Natural killer cell treated with Interleukin-12 subunit alpha and Interleukin-12 subunit beta and Interleukin-15 and Interleukin-18, amount 100 ng/mL, for 72 hours (primary cell): ENCODE measurements around the gene TMEM202. TPM values are rescaled to one million over a fixed set of nuclear protein-coding genes. Genes with fewer than 3 reads are reported as not detected.
A peak's percentile ranks its signal among the peaks of the same experiment; 100 is the strongest.

Experiments
- ATAC-seq, 2 donors: fragments of 150-1000 bp; cut with Tn5 transposase in 1 of 2; sonication (Bioruptor Pico), chemical (Tn5 transposase) in 1 of 2; 2 replicates each; pipeline ENCODE4 v1.10.0; 2021
- DNase-seq: peaks from one replicate; pipeline ENCODE4 v3.0.0; 2022; ENCODE audit warnings: low spot score
- H3K27ac Mint-ChIP-seq, 2 donors: 1 replicate in 1 of 2; 2 replicates in 1 of 2; pipeline ENCODE4 v1.8.0; 2022; ENCODE audit warnings: mixed read lengths in 2 of 2, mild to moderate bottlenecking in 1 of 2, moderate library complexity in 1 of 2
- H3K27me3 Mint-ChIP-seq, 2 donors: 1 replicate in 1 of 2; 2 replicates in 1 of 2; pipeline ENCODE4 v1.8.0; 2022; ENCODE audit warnings: mixed read lengths in 2 of 2
- H3K36me3 Mint-ChIP-seq: one replicate; pipeline ENCODE4 v1.8.0; 2022; ENCODE audit warnings: mixed read lengths
- H3K4me1 Mint-ChIP-seq, 2 donors: 1 replicate in 1 of 2; 2 replicates in 1 of 2; pipeline ENCODE4 v1.8.0; 2022; ENCODE audit warnings: low read depth in 2 of 2, mixed read lengths in 2 of 2, mild to moderate bottlenecking in 1 of 2
- H3K4me3 Mint-ChIP-seq: one replicate; pipeline ENCODE4 v1.8.0; 2022; ENCODE audit warnings: mixed read lengths
- H3K9me3 Mint-ChIP-seq: 2 replicates; pipeline ENCODE4 v1.8.0; 2022; ENCODE audit warnings: mixed read lengths
- total RNA-seq, 2 donors: library from RNA; stranded (reverse); gene quantifications; one replicate each; pipeline ENCODE4 v1.2.3, GENCODE V29; 2022

Gene TMEM202
- not detected for total RNA-seq

- Mint-ChIP-seq H3K4me3 (no peak within 1 kb of the TSS), H3K27ac (no peak within 1 kb of the TSS), H3K9me3 (no peaks in the 10 kb centered on the region), H3K27me3 (peaks cover 9 to 12% of the 10 kb centered on the region in 2 donors), H3K4me1 (no peaks in the 10 kb centered on the region), H3K36me3 (no peaks in the 10 kb centered on the region)
- DNase-seq: no peak
- ATAC-seq: no peak
These were observed at the start of gene TMEM202 for GRCh38 chr15:72397796-72398588. TMEM202 (plus strand) TSS chr15:72398305; CDS start chr15:72398327, 22 bp downstream.

DNA sequence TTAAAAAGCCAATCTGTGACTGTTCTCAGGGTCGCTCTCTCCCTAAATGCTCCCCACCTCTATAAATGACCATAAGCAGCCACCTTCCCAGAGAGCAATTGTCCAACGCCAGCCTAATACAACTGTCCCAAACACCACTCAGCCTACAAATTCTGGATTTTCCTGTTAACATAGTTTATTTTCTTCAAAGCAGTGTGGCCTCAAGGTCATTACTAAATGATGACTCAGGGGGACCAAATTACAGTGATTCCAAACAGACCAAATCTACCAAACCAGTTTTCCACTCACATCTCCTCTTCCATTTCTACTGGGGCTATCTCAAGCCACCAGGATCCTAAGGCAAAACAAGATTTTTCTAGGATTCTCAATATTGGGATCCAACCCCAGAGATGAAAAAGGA is 44.8 kb upstream of the TMEM202 start:
- H3K9me3 Mint-ChIP-seq: no peaks in the 10 kb centered on the region
- H3K4me1 Mint-ChIP-seq: peaks cover 9 to 12% of the 10 kb centered on the region in 2 donors
- no peaks in the 10 kb centered on the region for H3K27me3 Mint-ChIP-seq
- H3K27ac Mint-ChIP-seq: peak overlapping the region in 1 of 2 donors; percentile 18
- H3K4me3 Mint-ChIP-seq: no peak overlapping the region
- no peak for ATAC-seq
- DNase-seq: no peak
- H3K36me3 Mint-ChIP-seq: peaks cover 15% of the 10 kb centered on the region

DNA sequence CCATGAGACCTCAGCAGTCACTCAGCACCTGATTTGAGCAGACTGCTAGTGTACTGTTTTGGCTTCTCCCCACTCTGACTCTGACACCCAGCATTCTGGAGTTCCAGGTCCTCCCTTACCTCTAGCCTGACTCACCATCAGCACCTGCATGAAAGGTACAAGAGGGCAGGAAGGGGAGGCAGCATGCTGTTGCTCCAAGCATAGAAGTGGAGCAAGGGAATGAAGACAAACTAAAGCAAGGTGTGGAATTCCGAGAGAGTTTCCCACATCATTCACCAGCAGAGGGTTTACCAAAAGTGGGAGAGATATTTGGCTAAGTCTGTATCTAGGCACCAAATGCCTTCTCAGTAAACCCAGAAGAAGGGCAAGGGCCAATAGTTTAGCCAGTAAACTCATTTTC is 43.6 kb upstream of the TMEM202 start:
- peaks cover 6% of the 10 kb centered on the region for H3K36me3 Mint-ChIP-seq
- no peaks in the 10 kb centered on the region for H3K9me3 Mint-ChIP-seq
- H3K4me3 Mint-ChIP-seq: no peak overlapping the region
- ATAC-seq (no peak), DNase-seq (no peak)
- peaks cover 19 to 22% of the 10 kb centered on the region in 2 donors for H3K4me1 Mint-ChIP-seq
- no peak overlapping the region for H3K27ac Mint-ChIP-seq
- no peaks in the 10 kb centered on the region for H3K27me3 Mint-ChIP-seq

DNA sequence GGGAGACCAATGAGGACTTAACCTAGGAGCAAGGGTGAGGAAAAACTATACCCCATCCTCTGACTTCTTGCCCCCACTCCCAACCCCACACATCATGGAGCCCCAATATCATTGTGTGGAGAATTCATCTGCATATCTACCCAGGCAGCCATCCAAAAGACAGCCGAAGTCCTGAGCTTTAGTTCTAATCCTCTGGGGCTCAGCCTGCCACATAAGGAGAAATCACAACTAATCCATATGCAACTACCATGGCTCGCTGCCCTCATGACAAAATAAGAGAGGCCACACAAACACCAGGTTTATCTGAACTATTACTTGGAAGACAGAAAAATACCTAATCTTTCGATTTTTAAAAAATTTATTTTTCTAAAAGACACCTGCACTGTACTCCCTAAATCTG is 40.0 kb upstream of the TMEM202 start:
- Mint-ChIP-seq H3K9me3 (no peaks in the 10 kb centered on the region), H3K36me3 (peaks cover 4% of the 10 kb centered on the region), H3K4me3 (no peak overlapping the region), H3K4me1 (peaks cover 19 to 22% of the 10 kb centered on the region in 2 donors), H3K27ac (peak overlapping the region; percentile 14 to 50), H3K27me3 (no peaks in the 10 kb centered on the region)
- DNase-seq (no peak), ATAC-seq (no peak)

DNA sequence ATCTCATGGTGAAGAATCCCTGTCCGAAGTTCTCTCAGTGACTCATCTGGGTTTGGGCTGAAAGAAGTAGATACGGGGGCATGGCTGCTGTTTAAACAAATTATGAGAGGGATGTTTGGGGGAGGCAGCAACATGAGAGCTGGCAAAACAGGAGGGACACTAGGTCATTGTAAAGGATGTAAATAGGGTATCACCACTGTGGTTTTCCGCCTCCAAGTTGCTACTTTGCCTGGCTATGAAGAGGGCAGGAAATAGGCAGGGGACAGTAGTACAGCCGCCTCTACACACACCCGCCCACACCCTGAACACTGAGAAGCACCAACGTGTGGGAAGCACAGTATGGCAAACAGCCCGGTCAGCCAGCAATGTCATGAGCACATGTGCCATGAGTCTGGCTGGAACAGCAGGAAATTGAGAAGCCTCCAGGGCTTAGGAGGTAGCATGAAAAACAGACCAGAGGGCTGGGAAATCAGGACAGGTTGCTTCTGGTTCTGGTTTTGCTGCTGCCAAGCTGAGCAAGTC is 39.4 kb upstream of the TMEM202 start:
- peak overlapping the region; percentile 33 for H3K4me3 Mint-ChIP-seq
- no peaks in the 10 kb centered on the region for H3K27me3 Mint-ChIP-seq
- H3K4me1 Mint-ChIP-seq: peaks cover 19 to 22% of the 10 kb centered on the region in 2 donors
- ATAC-seq (peak; percentile 94 to 96), DNase-seq (peak; percentile 82)
- H3K36me3 Mint-ChIP-seq: no peaks in the 10 kb centered on the region
- H3K9me3 Mint-ChIP-seq: no peaks in the 10 kb centered on the region
- peak overlapping the region; percentile 14 to 50 for H3K27ac Mint-ChIP-seq

DNA sequence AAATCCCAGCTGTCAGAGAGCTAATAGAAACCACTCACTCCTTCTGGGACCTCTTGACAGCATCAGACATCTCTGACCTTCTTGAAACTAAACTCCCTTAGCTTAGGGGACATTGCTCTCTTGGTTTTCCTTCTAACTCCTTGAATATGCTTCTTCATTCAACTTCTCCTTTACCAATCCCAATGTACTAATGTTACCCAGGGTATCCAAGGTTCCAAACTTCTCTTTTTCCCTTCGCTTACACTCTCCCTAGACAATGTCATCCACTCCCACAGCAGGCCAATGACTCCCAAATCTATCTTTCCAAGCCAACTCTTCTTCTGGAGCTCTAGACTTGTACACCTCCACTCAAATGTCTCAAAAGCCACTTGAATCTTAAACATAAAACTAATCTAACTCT is 36.9 kb upstream of the TMEM202 start:
- Mint-ChIP-seq H3K27me3 (no peaks in the 10 kb centered on the region), H3K4me1 (peaks cover 28 to 31% of the 10 kb centered on the region in 2 donors), H3K36me3 (peaks cover 7% of the 10 kb centered on the region), H3K27ac (no peak overlapping the region), H3K9me3 (no peaks in the 10 kb centered on the region), H3K4me3 (no peak overlapping the region)
- DNase-seq: no peak
- no peak for ATAC-seq

DNA sequence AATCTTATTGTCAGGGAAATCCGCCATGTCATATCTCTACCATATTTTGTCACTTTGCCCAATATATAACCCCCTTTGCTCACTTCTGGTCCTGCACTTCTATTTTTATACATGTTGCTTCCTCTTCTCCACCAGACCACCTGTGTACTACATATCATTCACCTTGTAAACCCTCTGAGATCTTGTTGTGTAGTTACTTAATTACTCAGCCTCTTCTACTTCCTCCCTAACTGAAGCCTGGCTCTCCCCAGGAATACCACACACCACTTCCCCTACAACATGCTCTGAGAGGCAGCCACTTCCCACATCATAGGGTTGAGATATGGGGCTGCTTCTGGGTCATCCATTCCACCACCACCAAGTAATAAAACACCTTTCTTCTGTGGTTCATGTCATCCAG is 32.3 kb upstream of the TMEM202 start:
- H3K27me3 Mint-ChIP-seq: no peaks in the 10 kb centered on the region
- peaks cover 28 to 33% of the 10 kb centered on the region in 2 donors for H3K4me1 Mint-ChIP-seq
- DNase-seq (no peak), ATAC-seq (peak; percentile 92 to 95)
- peak overlapping the region; percentile 71 for H3K4me3 Mint-ChIP-seq
- H3K36me3 Mint-ChIP-seq: peaks cover 17% of the 10 kb centered on the region
- peak overlapping the region; percentile 41 to 68 for H3K27ac Mint-ChIP-seq
- no peaks in the 10 kb centered on the region for H3K9me3 Mint-ChIP-seq

- Mint-ChIP-seq H3K4me3 (no peak overlapping the region), H3K4me1 (peaks cover 28 to 42% of the 10 kb centered on the region in 2 donors), H3K9me3 (no peaks in the 10 kb centered on the region), H3K27ac (no peak overlapping the region), H3K36me3 (peaks cover 17% of the 10 kb centered on the region), H3K27me3 (no peaks in the 10 kb centered on the region)
- DNase-seq (no peak), ATAC-seq (no peak)
These were observed 29.8 kb upstream of the TMEM202 start for GRCh38 chr15:72368325-72368724.

GRCh38 chr15:72368899-72369298 is 29.2 kb upstream of the TMEM202 start:
- Mint-ChIP-seq H3K9me3 (no peaks in the 10 kb centered on the region), H3K4me3 (no peak overlapping the region), H3K36me3 (peaks cover 17% of the 10 kb centered on the region), H3K4me1 (peaks cover 33 to 47% of the 10 kb centered on the region in 2 donors), H3K27me3 (no peaks in the 10 kb centered on the region), H3K27ac (no peak overlapping the region)
- ATAC-seq (no peak), DNase-seq (no peak)

DNA sequence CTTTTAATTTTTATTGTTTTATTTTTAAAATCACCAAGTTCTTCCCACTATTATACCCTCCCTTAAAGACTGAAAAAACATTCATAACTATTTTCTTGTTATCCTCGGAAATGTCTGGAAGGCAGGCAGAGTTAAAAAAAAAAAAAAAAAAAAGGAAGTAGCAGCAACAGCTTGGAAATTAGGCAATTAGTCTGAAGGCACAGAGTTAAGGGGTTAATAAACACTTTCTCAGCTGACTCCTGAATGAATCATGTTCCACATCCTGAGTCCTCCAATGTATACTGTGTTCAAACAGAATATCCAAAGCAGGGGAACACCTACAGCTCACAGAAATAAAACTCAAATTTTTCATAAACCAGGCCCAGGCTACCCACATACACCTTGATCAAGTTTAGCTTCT is 28.1 kb upstream of the TMEM202 start:
- H3K9me3 Mint-ChIP-seq: no peaks in the 10 kb centered on the region
- DNase-seq (no peak), ATAC-seq (no peak)
- peaks cover 44 to 55% of the 10 kb centered on the region in 2 donors for H3K4me1 Mint-ChIP-seq
- H3K36me3 Mint-ChIP-seq: peaks cover 17% of the 10 kb centered on the region
- no peak overlapping the region for H3K4me3 Mint-ChIP-seq
- no peaks in the 10 kb centered on the region for H3K27me3 Mint-ChIP-seq
- H3K27ac Mint-ChIP-seq: no peak overlapping the region

DNA sequence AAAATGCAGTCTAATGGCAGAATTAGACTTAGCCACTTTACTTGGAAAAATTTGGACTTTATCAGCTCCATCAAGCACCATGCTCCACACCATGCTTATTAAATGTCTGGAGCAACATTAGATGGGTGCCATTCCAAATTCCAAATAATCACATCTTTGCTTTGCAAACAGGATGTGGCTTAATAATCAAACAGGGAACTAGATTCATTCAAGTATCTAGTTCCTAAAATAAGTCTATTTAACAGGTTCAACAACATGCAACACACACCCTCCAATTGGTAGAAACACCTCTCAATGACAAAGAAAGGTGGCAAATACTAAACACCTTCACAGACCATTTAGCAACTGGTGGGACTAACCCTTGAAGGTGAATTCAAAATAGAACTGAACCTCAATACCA is 25.7 kb upstream of the TMEM202 start:
- Mint-ChIP-seq H3K4me1 (peaks cover 40 to 54% of the 10 kb centered on the region in 2 donors), H3K9me3 (no peaks in the 10 kb centered on the region), H3K27ac (no peak overlapping the region), H3K36me3 (peaks cover 5% of the 10 kb centered on the region), H3K4me3 (no peak overlapping the region), H3K27me3 (no peaks in the 10 kb centered on the region)
- ATAC-seq (no peak), DNase-seq (no peak)

DNA sequence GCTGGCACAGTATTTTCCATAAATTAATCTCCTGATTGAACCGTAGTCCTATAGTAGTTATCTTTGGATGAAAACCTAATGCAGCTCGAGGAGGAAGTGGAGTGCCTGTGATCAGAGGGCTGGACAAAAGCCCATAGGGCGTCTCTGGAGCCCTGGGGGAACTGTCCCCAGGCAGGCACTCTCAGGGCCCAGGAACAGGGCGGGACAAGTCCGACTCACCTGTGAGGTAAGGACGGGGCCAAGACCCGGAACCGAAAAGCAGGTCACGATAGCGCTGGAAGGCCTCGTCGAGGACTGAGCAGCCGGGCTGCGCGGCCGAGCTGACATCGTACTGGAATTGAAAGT is 22.6 kb upstream of the TMEM202 start:
- no peaks in the 10 kb centered on the region for H3K9me3 Mint-ChIP-seq
- H3K4me3 Mint-ChIP-seq: peak overlapping the region; percentile 96
- no peaks in the 10 kb centered on the region for H3K27me3 Mint-ChIP-seq
- H3K27ac Mint-ChIP-seq: peak overlapping the region; percentile 98 to 99
- H3K4me1 Mint-ChIP-seq: peaks cover 34 to 40% of the 10 kb centered on the region in 2 donors
- H3K36me3 Mint-ChIP-seq: no peaks in the 10 kb centered on the region
- ATAC-seq (peak in 1 of 2 donors; percentile 54), DNase-seq (no peak)

GRCh38 chr15:72375846-72376581 is 22.1 kb upstream of the TMEM202 start, which contains the start of gene HEXA:
HEXA (minus strand) TSS chr15:72376014; CDS start chr15:72375972, 42 bp downstream.
- Mint-ChIP-seq H3K27ac (peak within 1 kb of the TSS; percentile 98 to 99), H3K27me3 (peaks cover 0 to 1% of the 10 kb centered on the region in 2 donors), H3K9me3 (no peaks in the 10 kb centered on the region), H3K36me3 (no peaks in the 10 kb centered on the region), H3K4me1 (peaks cover 34 to 37% of the 10 kb centered on the region in 2 donors), H3K4me3 (peak within 1 kb of the TSS; percentile 96)
- DNase-seq (peak; percentile 94), ATAC-seq (peak; percentile 92 to 93)

DNA sequence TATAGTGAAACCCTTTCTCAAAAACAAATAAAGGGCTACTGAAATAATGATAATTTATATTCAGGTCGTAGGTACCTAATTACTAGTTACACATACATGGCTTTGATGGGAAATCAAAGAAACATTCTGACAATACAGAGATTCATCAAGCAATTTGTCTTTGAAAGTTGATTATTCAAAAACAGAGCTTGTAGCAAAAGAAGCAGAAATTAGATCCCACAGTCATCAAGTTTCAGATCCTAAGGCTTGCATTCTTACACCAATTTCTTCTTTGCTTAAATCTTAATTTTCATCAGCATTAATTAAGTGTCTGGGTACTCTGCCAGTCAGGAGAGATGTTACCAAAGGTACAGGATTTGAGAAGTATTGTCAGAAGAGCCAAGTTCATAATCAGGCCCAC is 20.8 kb upstream of the TMEM202 start:
- H3K27ac Mint-ChIP-seq: peak overlapping the region; percentile 32 to 99
- H3K27me3 Mint-ChIP-seq: peaks cover 0 to 5% of the 10 kb centered on the region in 2 donors
- H3K4me3 Mint-ChIP-seq: no peak overlapping the region
- no peak for DNase-seq
- no peaks in the 10 kb centered on the region for H3K36me3 Mint-ChIP-seq
- H3K4me1 Mint-ChIP-seq: peaks cover 34% of the 10 kb centered on the region in 2 donors
- no peaks in the 10 kb centered on the region for H3K9me3 Mint-ChIP-seq
- no peak for ATAC-seq
